BLaER1 (cell line): ENCODE results near the gene KRT9.

Source experiments
- H3K27ac ChIP-seq: shearing (Covaris generic); formaldehyde crosslinking; 2 replicates; pipeline ENCODE4 v1.8.1; 2022
- H3K27me3 ChIP-seq: shearing (Covaris generic); formaldehyde crosslinking; 2 replicates; pipeline ENCODE4 v1.8.1; 2022
- H3K36me3 ChIP-seq: shearing (Covaris generic); formaldehyde crosslinking; 2 replicates; pipeline ENCODE4 v1.8.1; 2022
- H3K4me1 ChIP-seq: shearing (Covaris generic); formaldehyde crosslinking; 2 replicates; pipeline ENCODE4 v1.8.1; 2022
- H3K4me2 ChIP-seq: shearing (Covaris generic); formaldehyde crosslinking; 2 replicates; pipeline ENCODE4 v1.8.1; 2022
- H3K4me3 ChIP-seq: shearing (Covaris generic); formaldehyde crosslinking; 2 replicates; pipeline ENCODE4 v1.8.1; 2022
- H3K9ac ChIP-seq: shearing (Covaris generic); formaldehyde crosslinking; 2 replicates; pipeline ENCODE4 v1.8.1; 2022
- H3K9me3 ChIP-seq: shearing (Covaris generic); formaldehyde crosslinking; 2 replicates; pipeline ENCODE4 v1.8.1; 2022
- H4K20me1 ChIP-seq: shearing (Covaris generic); formaldehyde crosslinking; 2 replicates; pipeline ENCODE4 v1.8.1; 2022
- Cebpa-rat ChIP-seq: shearing (Covaris generic); IDR thresholded peaks from 2 replicates; pipeline ENCODE4 v1.8.1; 2022

KRT9 gene

DNA sequence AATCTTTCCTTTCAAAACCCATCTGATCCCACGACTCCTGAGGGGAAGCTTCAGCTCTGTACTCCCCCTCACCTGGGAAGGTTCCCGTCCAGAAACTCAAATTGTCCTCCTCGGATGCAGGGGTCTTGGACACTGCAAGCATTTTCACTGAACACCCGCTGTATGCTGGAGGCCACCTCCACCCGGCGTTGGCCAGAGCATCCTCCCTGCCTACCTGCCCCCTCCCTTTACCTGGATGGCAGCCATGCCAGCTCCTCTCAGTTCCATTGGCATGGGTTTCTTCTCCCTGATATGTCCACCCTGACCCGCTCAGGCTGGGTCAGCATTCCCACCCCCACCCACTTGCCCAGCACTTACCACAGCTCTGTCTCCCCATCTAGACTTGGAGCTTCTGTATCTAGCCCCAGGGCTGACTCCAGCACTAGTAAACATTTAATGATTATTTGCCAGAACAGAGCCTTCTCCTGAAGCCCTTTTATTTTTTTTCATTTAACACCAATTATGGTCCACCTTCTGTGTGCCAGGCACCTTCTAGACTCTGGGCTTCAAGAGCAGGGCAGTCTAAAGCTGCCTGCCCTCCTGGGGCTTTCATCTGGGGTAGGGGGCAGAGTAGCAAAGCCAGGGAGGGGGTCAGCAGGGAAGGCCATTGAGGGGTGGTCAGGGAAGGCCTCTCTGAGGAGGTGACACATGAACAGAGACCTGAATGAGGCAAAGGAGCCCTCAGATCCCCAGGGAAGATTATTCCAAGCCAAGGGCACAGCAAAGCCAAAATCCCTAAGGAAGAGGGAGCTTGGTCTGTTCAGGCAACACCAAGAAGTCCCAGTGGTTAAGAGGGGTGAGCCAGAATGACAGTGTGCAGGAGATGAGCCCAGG lies 34.9 kb downstream of the KRT9 start:
- Histone ChIP-seq H3K9me3 (no peaks in the 10 kb centered on the region), H3K4me2 (no peak overlapping the region), H3K9ac (no peak overlapping the region), H3K36me3 (no peaks in the 10 kb centered on the region), H3K4me1 (no peaks in the 10 kb centered on the region), H3K27me3 (no peaks in the 10 kb centered on the region), H3K4me3 (no peak overlapping the region), H3K27ac (no peak overlapping the region), H4K20me1 (no peaks in the 10 kb centered on the region)
- no peak for TF ChIP-seq Cebpa-rat

DNA sequence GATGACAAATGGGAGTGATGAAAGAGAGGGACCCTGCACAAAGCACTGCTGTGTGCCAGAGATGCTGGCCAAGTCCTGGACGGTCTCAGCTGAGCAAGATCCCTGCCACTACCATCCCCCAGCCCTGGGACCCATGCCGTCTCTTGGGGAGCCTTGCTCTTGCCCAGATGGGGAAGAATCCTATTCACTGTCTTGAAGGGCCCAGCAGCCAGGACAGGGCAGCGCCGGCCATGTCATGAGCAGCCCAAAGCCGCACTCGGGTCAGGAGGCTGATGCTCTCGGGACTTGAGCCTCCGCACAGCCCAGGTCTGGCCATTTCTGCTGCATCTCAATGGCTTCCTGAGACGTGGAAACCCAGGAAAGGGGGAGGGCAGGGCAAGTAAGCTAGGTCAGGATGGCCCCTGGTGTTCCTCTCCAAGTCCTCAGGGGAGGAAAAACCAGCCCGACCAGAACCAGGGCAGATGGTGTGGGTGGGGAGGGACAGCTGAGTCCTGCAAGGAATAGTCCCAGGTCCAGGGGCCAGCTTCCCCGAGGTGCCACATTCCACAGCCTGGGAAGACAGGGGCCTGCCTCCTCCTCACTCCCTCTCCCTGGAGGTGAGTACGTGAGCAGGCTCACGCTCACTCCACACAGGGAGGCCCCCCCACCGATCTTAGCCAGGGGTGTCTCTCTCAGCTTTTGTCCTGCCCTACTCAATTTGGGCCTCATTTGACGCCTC lies 35.9 kb downstream of the KRT9 start:
- Histone ChIP-seq H3K27me3 (peaks cover 2% of the 10 kb centered on the region; the same call in 1 of the 2 replicates), H3K4me1 (no peaks in the 10 kb centered on the region), H3K4me3 (no peak overlapping the region), H3K36me3 (no peaks in the 10 kb centered on the region), H3K9me3 (no peaks in the 10 kb centered on the region), H3K4me2 (no peak overlapping the region), H4K20me1 (no peaks in the 10 kb centered on the region), H3K27ac (no peak overlapping the region), H3K9ac (no peak overlapping the region)
- TF ChIP-seq Cebpa-rat = no peak

DNA sequence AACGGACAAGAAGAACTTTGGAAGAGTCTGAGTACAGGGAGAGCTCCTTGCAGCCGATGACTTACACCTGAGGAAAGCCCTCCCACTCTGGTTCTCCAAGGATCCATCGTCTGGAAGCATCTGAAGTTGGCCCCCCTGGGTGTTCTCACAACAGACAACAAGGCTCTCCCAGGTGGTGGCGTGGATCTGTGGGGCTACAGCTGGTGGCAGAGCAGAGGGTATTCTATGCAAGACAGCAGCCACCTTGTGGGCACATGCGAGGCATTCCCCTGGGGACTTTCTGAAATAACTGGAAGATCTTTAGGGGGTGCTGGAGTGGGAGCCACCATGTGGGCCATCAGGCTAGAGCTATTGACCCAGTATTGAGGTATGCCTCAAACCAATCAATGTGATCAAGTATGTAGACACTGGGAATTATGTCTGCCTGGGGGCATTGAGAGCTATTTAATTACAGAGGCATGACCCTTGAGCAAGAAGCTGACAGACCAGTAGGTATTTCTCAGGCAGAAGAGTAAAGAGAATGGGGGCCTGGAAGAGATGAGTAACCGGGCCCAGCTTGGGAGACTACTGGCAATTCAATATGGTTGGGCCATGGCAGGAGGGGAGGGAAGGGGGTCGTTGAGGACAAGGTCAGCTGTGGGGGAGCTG lies 36.8 kb downstream of the KRT9 start:
- no peak overlapping the region for H3K27ac ChIP-seq
- H3K4me3 ChIP-seq = no peak overlapping the region
- no peaks in the 10 kb centered on the region for H3K36me3 ChIP-seq
- no peak overlapping the region for H3K4me2 ChIP-seq
- H4K20me1 ChIP-seq = no peaks in the 10 kb centered on the region
- H3K4me1 ChIP-seq = no peaks in the 10 kb centered on the region
- no peaks in the 10 kb centered on the region for H3K9me3 ChIP-seq
- H3K9ac ChIP-seq = no peak overlapping the region
- TF ChIP-seq Cebpa-rat = no peak
- H3K27me3 ChIP-seq = peaks cover 11% of the 10 kb centered on the region; the same call in 1 of the 2 replicates

DNA sequence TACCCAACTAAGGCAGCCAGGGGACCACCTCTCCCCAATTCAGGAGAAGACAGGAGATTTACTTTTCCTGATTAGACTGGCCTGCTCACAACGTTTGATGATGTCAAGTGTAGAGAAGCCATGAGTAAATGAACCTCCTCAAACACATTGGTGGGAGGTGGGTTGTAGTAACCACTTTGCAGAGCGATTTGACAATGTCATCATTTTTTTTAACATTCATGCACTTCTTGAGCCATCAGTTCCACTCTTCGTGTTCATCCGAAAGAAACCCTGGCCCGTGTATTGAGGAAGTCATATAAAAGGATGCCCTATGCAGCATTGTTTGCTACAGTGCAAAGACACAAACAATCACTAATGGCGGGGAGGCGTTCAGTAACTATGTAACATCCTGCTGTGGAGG lies 38.2 kb downstream of the KRT9 start:
- no peaks in the 10 kb centered on the region for H3K4me1 ChIP-seq
- TF ChIP-seq Cebpa-rat = no peak
- no peaks in the 10 kb centered on the region for H3K36me3 ChIP-seq
- no peak overlapping the region for H3K4me2 ChIP-seq
- H3K4me3 ChIP-seq = no peak overlapping the region
- H3K9me3 ChIP-seq = no peaks in the 10 kb centered on the region
- no peak overlapping the region for H3K9ac ChIP-seq
- H3K27me3 ChIP-seq = peaks cover 25% of the 10 kb centered on the region
- no peak overlapping the region for H3K27ac ChIP-seq
- H4K20me1 ChIP-seq = no peaks in the 10 kb centered on the region

DNA sequence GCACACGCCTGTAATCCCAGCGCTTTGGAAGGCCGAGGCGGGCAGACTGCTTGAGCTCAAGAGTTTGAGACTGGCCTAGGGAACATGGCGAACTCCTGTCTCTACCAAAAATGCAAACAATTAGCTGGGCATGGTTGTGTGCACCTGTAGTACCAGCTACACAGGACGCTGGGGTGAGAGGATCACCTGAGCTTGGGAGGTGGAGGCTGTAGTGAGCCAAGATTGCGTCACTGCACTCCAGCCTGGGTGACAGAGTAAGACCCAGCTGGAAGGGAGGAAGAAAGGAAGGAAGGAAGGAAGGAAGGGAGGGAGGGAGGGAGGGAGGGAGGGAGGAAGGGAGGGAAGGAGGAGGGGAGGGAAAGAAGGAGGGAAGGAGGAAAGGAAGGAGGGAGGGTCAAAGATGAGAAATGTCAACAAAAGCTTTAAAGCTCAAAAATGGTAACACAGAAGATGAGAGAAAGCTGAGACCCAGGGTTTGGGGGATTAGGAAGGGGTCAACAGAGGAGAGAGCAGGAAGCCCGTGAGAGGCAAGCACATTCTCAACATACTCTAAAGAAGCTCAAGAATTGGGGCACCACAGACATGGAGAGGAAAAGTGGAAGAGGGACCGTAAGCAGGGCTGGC lies 38.8 kb downstream of the KRT9 start:
- Histone ChIP-seq H3K36me3 (no peaks in the 10 kb centered on the region), H3K4me1 (no peaks in the 10 kb centered on the region), H4K20me1 (no peaks in the 10 kb centered on the region), H3K27me3 (peaks cover 30% of the 10 kb centered on the region), H3K9ac (no peak overlapping the region), H3K4me2 (no peak overlapping the region), H3K9me3 (peaks cover 5% of the 10 kb centered on the region), H3K4me3 (no peak overlapping the region), H3K27ac (no peak overlapping the region)
- no peak for TF ChIP-seq Cebpa-rat

DNA sequence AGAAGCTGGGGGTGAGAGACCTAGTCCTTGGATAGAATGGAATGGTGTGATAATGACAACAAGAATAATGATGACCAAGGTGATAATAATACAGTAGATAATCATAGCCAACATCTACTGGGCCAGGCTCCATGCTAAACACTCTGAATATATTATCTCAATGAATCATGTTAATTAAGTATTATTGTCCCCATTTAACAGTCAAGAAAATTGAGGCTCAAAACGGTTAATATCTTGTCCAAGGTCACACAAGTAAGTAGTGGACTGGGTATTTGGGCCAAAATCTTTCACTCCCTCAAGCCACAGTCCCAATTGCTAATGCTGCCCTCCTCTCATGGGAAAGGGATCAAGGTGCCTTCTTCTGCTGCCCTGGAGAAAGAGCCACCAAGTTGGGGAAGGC lies 39.9 kb downstream of the KRT9 start:
- H3K27me3 ChIP-seq = peaks cover 41% of the 10 kb centered on the region
- TF ChIP-seq Cebpa-rat = no peak

DNA sequence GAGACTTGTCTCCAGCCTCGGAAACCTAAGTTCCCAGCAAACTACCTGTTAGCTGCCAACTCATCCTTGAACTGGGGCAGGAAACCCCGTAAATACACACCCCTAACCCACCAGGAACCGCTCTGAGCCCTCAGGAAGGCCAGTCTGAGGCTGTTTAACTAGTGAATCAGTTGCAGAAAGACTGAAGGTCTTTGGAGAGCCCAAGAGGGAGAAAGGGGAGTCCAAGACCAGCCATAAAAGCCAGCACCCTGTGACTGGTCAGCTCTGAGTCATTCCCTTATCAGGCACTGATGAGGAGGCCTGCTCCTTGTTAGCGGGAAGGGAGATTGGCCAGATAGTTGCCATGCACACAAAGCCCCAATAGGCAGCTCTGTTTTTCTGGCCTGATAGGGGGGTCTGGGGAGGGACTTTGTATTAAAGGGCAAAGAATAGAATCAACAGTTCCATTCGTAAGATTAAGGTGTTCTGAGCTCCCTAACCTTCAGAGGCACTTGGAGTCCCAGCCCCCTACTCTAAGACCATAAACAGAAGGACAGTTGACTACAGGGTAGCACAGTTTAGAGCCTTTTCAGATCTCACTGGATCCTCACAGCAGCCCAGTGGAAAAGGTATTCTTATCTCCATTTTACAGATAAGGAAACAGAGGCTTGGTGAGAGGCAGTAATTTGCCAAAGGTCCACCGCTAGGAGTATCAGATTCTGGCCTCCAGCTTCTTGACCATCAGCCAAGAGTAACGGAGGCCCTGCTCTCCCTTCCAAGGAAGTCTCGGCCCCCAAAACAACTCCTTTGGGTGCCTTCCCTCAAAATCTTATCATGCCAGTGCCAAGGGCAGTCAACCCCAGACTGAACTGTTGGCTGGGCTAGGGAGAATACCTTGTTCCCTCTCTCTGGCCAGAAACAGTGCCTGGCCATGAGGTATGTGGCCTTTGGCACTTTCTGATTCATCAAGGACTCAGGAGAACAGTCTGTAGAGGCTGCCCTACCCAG lies 41.5 kb downstream of the KRT9 start:
- H3K9ac ChIP-seq = no peak overlapping the region
- H3K4me2 ChIP-seq = no peak overlapping the region
- no peaks in the 10 kb centered on the region for H4K20me1 ChIP-seq
- H3K4me1 ChIP-seq = no peaks in the 10 kb centered on the region
- H3K36me3 ChIP-seq = no peaks in the 10 kb centered on the region
- H3K27me3 ChIP-seq = peaks cover 48% of the 10 kb centered on the region
- TF ChIP-seq Cebpa-rat = no peak
- H3K27ac ChIP-seq = no peak overlapping the region
- peaks cover 14% of the 10 kb centered on the region for H3K9me3 ChIP-seq
- H3K4me3 ChIP-seq = no peak overlapping the region

More for the DNA sequence above, 39.9 kb downstream of the KRT9 start:
- no peaks in the 10 kb centered on the region for H4K20me1 ChIP-seq
- no peak overlapping the region for H3K27ac ChIP-seq
- H3K4me3 ChIP-seq = no peak overlapping the region
- H3K36me3 ChIP-seq = no peaks in the 10 kb centered on the region
- H3K9ac ChIP-seq = no peak overlapping the region
- H3K9me3 ChIP-seq = peaks cover 14% of the 10 kb centered on the region
- H3K4me2 ChIP-seq = no peak overlapping the region
- H3K4me1 ChIP-seq = no peaks in the 10 kb centered on the region

DNA sequence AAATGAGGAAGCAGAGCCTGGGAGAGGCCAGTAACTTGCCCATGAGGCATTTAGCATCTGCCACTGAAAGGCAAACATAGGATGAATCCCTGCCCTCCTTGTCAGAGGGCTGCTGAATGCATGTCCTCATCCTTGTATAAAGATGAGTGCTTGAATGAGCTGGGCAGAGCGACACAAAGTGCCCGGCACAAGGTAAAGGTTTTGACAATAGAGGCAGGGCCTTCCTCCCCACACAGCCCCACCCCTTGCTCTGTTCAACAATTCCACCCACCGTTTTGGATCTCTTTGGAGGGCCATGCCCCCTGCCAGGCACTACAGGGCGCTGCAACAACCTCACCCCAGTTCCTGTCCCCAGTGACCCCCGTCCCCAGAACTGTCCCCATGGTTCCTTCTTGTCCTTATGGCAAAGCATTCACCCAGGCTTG lies 42.4 kb downstream of the KRT9 start:
- no peak for TF ChIP-seq Cebpa-rat
- Histone ChIP-seq H3K4me1 (no peaks in the 10 kb centered on the region), H3K27ac (no peak overlapping the region), H4K20me1 (no peaks in the 10 kb centered on the region), H3K27me3 (peaks cover 48% of the 10 kb centered on the region), H3K4me2 (no peak overlapping the region), H3K36me3 (no peaks in the 10 kb centered on the region), H3K9ac (no peak overlapping the region), H3K9me3 (peaks cover 14% of the 10 kb centered on the region), H3K4me3 (no peak overlapping the region)

DNA sequence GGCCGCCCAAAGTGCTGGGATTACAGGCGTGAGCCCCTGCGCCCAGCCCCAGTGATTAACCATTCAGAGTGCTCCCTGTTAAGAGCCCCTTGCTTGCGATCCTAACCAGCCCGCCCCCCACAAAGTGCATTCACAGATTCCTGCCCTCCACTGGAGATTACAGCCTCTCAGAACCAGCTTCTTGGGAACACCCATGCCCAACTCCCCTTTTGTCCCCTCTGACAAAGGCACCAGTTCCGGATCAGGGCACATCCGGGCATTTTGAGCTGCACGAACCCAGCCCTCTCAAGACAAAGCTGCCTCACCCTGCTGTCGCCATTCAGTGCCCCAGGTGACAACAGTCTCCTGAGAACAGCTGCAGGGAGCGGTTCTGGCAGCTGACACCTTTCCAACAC lies 42.9 kb downstream of the KRT9 start:
- Histone ChIP-seq H3K4me2 (no peak overlapping the region), H3K4me1 (no peaks in the 10 kb centered on the region), H3K9ac (no peak overlapping the region), H3K27ac (no peak overlapping the region), H3K4me3 (no peak overlapping the region), H3K36me3 (no peaks in the 10 kb centered on the region), H3K27me3 (peaks cover 48% of the 10 kb centered on the region), H3K9me3 (peaks cover 14% of the 10 kb centered on the region), H4K20me1 (no peaks in the 10 kb centered on the region)
- TF ChIP-seq Cebpa-rat = no peak
